ENCODE data around the gene VAV1. TPM values are rescaled to one million over a fixed set of nuclear protein-coding genes. Genes with fewer than 3 reads are reported as not detected.
A peak's percentile ranks its signal among the peaks of the same experiment; 100 is the strongest.
"Not testable (repeated sequence)": the region's sequence is repeated elsewhere in the genome, so short reads cannot be mapped to it uniquely, and the experiment has no call there.

VAV1 gene
- total RNA-seq, 5 donors from 2014 or later (not counting 1 experiment from before 2014, with no cell fraction given) = 82.5 to 114 (median 92.2) TPM

DNA sequence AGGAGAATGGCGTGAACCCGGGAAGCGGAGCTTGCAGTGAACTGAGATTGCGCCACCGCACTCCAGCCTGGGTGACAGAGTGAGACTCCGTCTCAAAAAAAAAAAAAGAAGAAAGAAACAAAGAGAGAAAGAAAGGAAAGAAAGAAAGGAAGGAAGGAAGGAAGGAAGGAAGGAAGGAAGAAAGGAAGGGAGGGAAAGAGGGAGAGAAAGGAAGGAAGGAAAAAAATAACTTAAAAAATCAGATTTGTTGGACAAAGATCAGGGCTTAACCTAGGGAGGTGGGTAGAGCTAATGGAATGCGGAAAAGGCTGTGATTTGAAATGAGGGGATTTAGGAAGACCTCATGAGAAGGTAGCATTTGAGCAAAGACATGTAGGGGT lies 870 bp upstream of the VAV1 start:
- CTCF ChIA-PET = interaction anchor here in 1 of 2 donors (0.7 to 2.1 kb wide), 2 partner anchors 92 to 255 kb away, joined by 3 to 7 read pairs; no protein-coding TSS in a partner anchor
- Mint-ChIP-seq H3K36me3 (peaks cover 19% of the 10 kb centered on the region), H3K4me3 (peak overlapping the region; percentile 39 to 97 (median 67)), H3K4me1 (peaks cover 38 to 54% (median 52%) of the 10 kb centered on the region in 3 donors), H3K27ac (peak overlapping the region; percentile 89)
- H3K9me3 Mint-ChIP-seq; H3K36me3 ChIP-seq (ENCODE audit: control insufficient read depth in 2 of 2, extremely low read depth in 1 of 2, insufficient read depth in 1 of 2, low read length in 1 of 2); H3K27me3 Mint-ChIP-seq; ATAC-seq (replicated peaks in 1 of 4); POLR2A ChIA-PET; H3K27me3 ChIP-seq (replicated peaks in 1 of 2; ENCODE audit: control insufficient read depth in 2 of 2, extremely low read depth in 1 of 2, insufficient read depth in 2 of 2, low read length in 1 of 2); DNase-seq; H3K9me3 ChIP-seq; H3K4me3 ChIP-seq (ENCODE audit: control insufficient read depth in 1 of 2, extremely low read depth in 1 of 2, low read length in 1 of 2): not testable (repeated sequence)
- peak overlapping the region; percentile 76 for H3K27ac ChIP-seq (ENCODE audit: low read length)
- 94% methylated on average over 3 of the region's 7 CpGs for WGBS (ENCODE audit: insufficient coverage)
- peaks cover 21 to 58% of the 10 kb centered on the region in 2 experiments for H3K4me1 ChIP-seq (ENCODE audit: control insufficient read depth in 1 of 2, extremely low read depth in 1 of 2, insufficient read depth in 2 of 2, low read length in 2 of 2)

DNA sequence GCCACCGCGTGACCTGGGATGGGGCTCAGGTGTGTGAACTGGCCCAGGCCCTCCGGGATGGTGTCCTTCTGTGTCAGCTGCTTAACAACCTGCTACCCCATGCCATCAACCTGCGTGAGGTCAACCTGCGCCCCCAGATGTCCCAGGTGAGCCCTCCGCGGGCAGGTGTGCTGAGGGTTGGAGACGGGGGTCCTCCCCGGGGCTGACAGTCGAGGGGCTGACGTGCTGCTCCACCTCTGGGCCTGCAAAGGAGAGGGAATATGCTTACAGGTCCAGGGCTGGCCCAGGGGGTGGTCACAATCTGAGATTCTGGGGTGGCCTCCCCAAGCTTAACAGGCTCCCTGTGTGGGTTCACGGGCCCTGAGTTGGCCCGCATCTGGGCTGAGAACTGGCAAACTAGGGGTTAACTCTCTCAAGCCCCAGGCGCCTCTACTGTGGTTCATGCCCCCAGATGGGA lies 386 bp downstream of the VAV1 start:
- ATAC-seq (replicated peaks in 1 of 4) = no peak
- CTCF ChIA-PET = interaction anchor here in 1 of 2 donors (0.6 to 2.1 kb wide), 4 partner anchors 24 to 256 kb away, joined by 3 to 7 read pairs (median 4); no protein-coding TSS in a partner anchor
- Mint-ChIP-seq H3K27me3 (no peaks in the 10 kb centered on the region), H3K27ac (peak overlapping the region; percentile 89 to 91), H3K4me3 (peak overlapping the region; percentile 90 to 97 (median 94)), H3K4me1 (peaks cover 42 to 57% (median 55%) of the 10 kb centered on the region in 3 donors), H3K9me3 (no peaks in the 10 kb centered on the region), H3K36me3 (peaks cover 29% of the 10 kb centered on the region)
- Histone ChIP-seq H3K4me3 (ENCODE audit: control insufficient read depth in 1 of 2, extremely low read depth in 1 of 2, low read length in 1 of 2) (peak overlapping the region; percentile 100), H3K9me3 (no peaks in the 10 kb centered on the region), H3K36me3 (ENCODE audit: control insufficient read depth in 2 of 2, extremely low read depth in 1 of 2, insufficient read depth in 1 of 2, low read length in 1 of 2) (peaks cover 6 to 17% of the 10 kb centered on the region in 2 donors), H3K27ac (ENCODE audit: low read length) (peak overlapping the region; percentile 76), H3K27me3 (replicated peaks in 1 of 2; ENCODE audit: control insufficient read depth in 2 of 2, extremely low read depth in 1 of 2, insufficient read depth in 2 of 2, low read length in 1 of 2) (peaks cover 0 to 2% of the 10 kb centered on the region in 2 experiments), H3K4me1 (ENCODE audit: control insufficient read depth in 1 of 2, extremely low read depth in 1 of 2, insufficient read depth in 2 of 2, low read length in 2 of 2) (peaks cover 23 to 56% of the 10 kb centered on the region in 2 experiments)
- 0% methylated on average over 9 of the region's 14 CpGs for WGBS (ENCODE audit: insufficient coverage)
- no peak for DNase-seq
- POLR2A ChIA-PET = interaction anchor here (0.7 to 1.3 kb wide), 5 partner anchors 27 to 90 kb away, joined by 3 to 13 read pairs (median 5); no protein-coding TSS in a partner anchor

DNA sequence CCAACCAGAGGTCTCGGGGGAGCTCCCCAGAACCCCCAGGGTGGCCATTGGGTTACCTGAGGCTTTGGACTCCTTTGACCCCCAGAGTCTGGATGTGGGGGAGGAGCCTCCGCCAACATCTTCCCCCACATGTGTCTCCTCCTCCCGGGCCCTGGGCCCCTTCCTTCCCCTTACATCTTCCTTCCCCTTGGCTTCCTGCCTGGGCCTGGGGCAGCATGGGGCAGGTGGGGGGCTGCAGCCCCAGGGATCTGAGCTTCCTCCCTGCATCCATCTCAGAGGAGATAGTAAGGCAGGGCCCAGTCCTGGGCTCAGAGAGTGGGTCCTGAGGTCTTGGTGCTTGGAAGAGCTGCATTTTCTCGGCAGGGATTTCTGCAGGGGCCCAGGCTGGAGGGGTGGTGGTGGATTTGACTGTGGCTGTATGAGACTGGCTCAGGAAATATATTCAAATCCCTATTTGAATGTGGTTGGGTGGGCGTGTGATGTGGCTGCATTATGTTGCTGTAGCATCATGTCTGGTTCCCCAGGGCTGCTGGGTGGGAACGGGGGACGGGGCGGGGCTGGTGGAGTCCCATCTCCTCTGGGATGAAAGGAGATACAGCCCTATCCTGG lies 919 bp downstream of the VAV1 start:
- POLR2A ChIA-PET = interaction anchor here in 1 of 2 donors (0.5 to 1.3 kb wide), 2 partner anchors 27 to 58 kb away, joined by 3 to 4 read pairs; no protein-coding TSS in a partner anchor
- Mint-ChIP-seq H3K27ac (peak overlapping the region; percentile 89 to 91), H3K27me3 (no peaks in the 10 kb centered on the region), H3K36me3 (peaks cover 34% of the 10 kb centered on the region), H3K9me3 (no peaks in the 10 kb centered on the region), H3K4me3 (peak overlapping the region; percentile 90 to 97 (median 94)), H3K4me1 (peaks cover 42 to 57% (median 55%) of the 10 kb centered on the region in 3 donors)
- CTCF ChIA-PET = interaction anchor here in 1 of 2 donors (0.6 to 2.1 kb wide), 3 partner anchors 24 to 90 kb away, joined by 4 to 7 read pairs (median 4); no protein-coding TSS in a partner anchor
- Histone ChIP-seq H3K9me3 (no peaks in the 10 kb centered on the region), H3K27ac (ENCODE audit: low read length) (peak overlapping the region; percentile 76), H3K36me3 (ENCODE audit: control insufficient read depth in 2 of 2, extremely low read depth in 1 of 2, insufficient read depth in 1 of 2, low read length in 1 of 2) (peaks cover 6 to 20% of the 10 kb centered on the region in 2 donors), H3K27me3 (replicated peaks in 1 of 2; ENCODE audit: control insufficient read depth in 2 of 2, extremely low read depth in 1 of 2, insufficient read depth in 2 of 2, low read length in 1 of 2) (peaks cover 0 to 2% of the 10 kb centered on the region in 2 experiments), H3K4me3 (ENCODE audit: control insufficient read depth in 1 of 2, extremely low read depth in 1 of 2, low read length in 1 of 2) (peak overlapping the region; percentile 100), H3K4me1 (ENCODE audit: control insufficient read depth in 1 of 2, extremely low read depth in 1 of 2, insufficient read depth in 2 of 2, low read length in 2 of 2) (peaks cover 24 to 56% of the 10 kb centered on the region in 2 experiments)
- DNase-seq (peak in 27 of 35 experiments; percentile 14 to 60 (median 33)), ATAC-seq (replicated peaks in 1 of 4) (peak; percentile 32 to 53 (median 42))
- WGBS (ENCODE audit: insufficient coverage) = 2% methylated on average over 5 of the region's 8 CpGs

DNA sequence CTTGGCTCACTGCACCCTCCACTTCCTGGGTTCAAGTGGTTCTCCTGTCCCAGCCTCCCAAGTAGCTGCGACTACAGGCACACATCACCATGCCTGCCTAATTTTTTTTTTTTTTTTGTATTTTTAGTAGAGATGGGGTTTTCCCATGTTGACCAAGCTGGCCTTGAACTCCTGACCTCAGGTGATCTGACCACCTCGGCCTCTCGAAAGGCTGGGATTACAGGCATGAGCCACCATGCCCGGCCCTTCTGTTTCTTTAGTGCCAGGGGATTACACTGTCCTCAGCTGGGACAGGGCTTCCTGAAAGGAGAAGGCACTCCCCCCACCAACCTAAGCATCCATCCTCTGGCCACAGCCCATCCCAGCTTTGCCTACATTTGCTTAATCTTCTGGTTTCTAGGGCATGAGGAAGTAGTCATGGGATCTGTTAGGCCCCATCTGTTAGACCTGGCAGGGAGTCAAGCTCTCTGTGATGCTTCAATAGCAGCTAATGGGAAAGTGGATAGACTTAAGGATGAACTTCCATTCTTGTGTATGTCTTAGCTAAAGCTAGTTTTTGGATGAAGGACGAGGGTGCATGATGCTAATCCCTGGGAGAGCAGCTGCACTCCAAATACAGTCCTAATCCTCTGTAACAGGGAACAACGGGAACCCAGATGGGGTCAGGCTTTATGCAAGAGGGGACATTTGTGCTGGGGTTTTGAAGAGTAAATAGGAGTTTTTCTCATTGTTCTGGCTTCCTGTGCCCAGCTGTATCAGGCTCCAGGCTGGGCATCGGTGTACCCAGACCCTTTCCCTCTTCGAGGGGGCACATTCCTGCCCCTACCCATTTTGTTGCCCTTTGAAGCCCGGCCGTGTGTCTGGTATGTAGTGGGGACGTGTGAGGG lies 2.6 kb downstream of the VAV1 start:
- Mint-ChIP-seq H3K36me3 (peaks cover 35% of the 10 kb centered on the region), H3K9me3 (no peaks in the 10 kb centered on the region), H3K27ac (peak overlapping the region; percentile 62 to 70), H3K27me3 (no peaks in the 10 kb centered on the region), H3K4me1 (peaks cover 49 to 61% (median 60%) of the 10 kb centered on the region in 3 donors), H3K4me3 (peak overlapping the region; percentile 57 to 97 (median 67))
- WGBS (ENCODE audit: insufficient coverage) = 75% methylated on average over 4 of the region's 11 CpGs
- POLR2A ChIA-PET = interaction anchor here in 1 of 2 donors (0.7 kb wide), 1 partner anchor 170 kb away, joined by 5 read pairs; no protein-coding TSS in a partner anchor
- DNase-seq (no peak), ATAC-seq (replicated peaks in 1 of 4) (no peak)
- Histone ChIP-seq H3K4me1 (ENCODE audit: control insufficient read depth in 1 of 2, extremely low read depth in 1 of 2, insufficient read depth in 2 of 2, low read length in 2 of 2) (peaks cover 21 to 60% of the 10 kb centered on the region in 2 experiments), H3K27me3 (replicated peaks in 1 of 2; ENCODE audit: control insufficient read depth in 2 of 2, extremely low read depth in 1 of 2, insufficient read depth in 2 of 2, low read length in 1 of 2) (peaks cover 0 to 2% of the 10 kb centered on the region in 2 experiments), H3K27ac (ENCODE audit: low read length) (no peak overlapping the region), H3K9me3 (no peaks in the 10 kb centered on the region), H3K36me3 (ENCODE audit: control insufficient read depth in 2 of 2, extremely low read depth in 1 of 2, insufficient read depth in 1 of 2, low read length in 1 of 2) (peaks cover 6 to 21% of the 10 kb centered on the region in 2 donors), H3K4me3 (ENCODE audit: control insufficient read depth in 1 of 2, extremely low read depth in 1 of 2, low read length in 1 of 2) (peak overlapping the region in 1 of 2 donors; percentile 25)
- CTCF ChIA-PET = interaction anchor here (0.6 to 1.0 kb wide), 3 partner anchors 25 to 803 kb away, joined by 3 to 4 read pairs (median 4); no protein-coding TSS in a partner anchor

DNA sequence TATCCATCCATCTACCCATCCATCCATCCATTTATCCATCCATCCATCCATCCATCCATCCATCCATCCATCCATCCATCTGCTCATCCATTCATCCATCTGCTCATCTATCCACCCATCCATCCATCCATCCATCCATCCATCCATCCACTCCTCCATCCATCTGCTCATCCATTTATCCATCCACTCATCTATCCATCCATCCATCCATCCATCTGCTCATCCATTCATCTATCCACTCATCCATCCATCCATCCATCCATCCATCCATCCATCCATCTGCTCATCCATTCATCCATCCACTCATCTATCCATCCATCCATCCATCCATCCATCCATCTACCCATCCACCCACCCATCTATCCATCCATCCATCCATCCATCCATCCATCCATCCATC lies 3.5 kb downstream of the VAV1 start:
- H3K4me3 ChIP-seq (ENCODE audit: control insufficient read depth in 1 of 2, extremely low read depth in 1 of 2, low read length in 1 of 2); H3K27me3 ChIP-seq (replicated peaks in 1 of 2; ENCODE audit: control insufficient read depth in 2 of 2, extremely low read depth in 1 of 2, insufficient read depth in 2 of 2, low read length in 1 of 2); H3K9me3 Mint-ChIP-seq; H3K27me3 Mint-ChIP-seq; H3K27ac ChIP-seq (ENCODE audit: low read length); DNase-seq; H3K9me3 ChIP-seq; ATAC-seq (replicated peaks in 1 of 4); POLR2A ChIA-PET; CTCF ChIA-PET: not testable (repeated sequence)
- Histone ChIP-seq H3K36me3 (ENCODE audit: control insufficient read depth in 2 of 2, extremely low read depth in 1 of 2, insufficient read depth in 1 of 2, low read length in 1 of 2) (peaks cover 6 to 28% of the 10 kb centered on the region in 2 donors), H3K4me1 (ENCODE audit: control insufficient read depth in 1 of 2, extremely low read depth in 1 of 2, insufficient read depth in 2 of 2, low read length in 2 of 2) (peaks cover 21 to 65% of the 10 kb centered on the region in 2 experiments)
- peaks cover 37% of the 10 kb centered on the region for H3K36me3 Mint-ChIP-seq
- H3K4me3 Mint-ChIP-seq = peak overlapping the region in 1 of 3 donors; percentile 97
- H3K4me1 Mint-ChIP-seq = peaks cover 56 to 70% (median 64%) of the 10 kb centered on the region in 3 donors
- H3K27ac Mint-ChIP-seq = peak overlapping the region; percentile 3 to 12

DNA sequence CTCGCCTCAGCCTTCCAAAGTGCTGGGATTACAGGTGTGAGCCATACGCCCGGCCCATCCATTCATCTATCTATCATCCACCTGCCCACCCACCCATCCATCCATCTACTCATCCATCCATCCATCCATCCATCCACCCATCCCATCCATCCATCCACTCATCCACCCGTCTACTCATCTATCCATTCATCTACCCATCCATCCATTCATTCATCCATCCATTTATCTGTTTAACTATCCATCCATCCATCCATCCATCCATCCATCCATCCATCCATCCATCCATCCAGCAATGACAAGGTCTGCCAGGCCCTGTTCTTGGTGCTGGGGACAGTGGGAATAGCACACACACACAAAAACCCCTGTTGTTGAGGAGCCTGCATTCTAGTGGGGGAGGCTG lies 4.5 kb downstream of the VAV1 start:
- H3K9me3 ChIP-seq = no peaks in the 10 kb centered on the region
- DNase-seq (no peak), ATAC-seq (replicated peaks in 1 of 4) (no peak)
- ChIA-PET POLR2A (interaction anchor here in 1 of 2 donors (0.7 kb wide), 1 partner anchor 33 kb away, joined by 3 read pairs; no protein-coding TSS in a partner anchor), CTCF (no interaction called here)
- no peak overlapping the region for H3K27ac ChIP-seq (ENCODE audit: low read length)
- peaks cover 0 to 2% of the 10 kb centered on the region in 2 experiments for H3K27me3 ChIP-seq (replicated peaks in 1 of 2; ENCODE audit: control insufficient read depth in 2 of 2, extremely low read depth in 1 of 2, insufficient read depth in 2 of 2, low read length in 1 of 2)
- peaks cover 25 to 65% of the 10 kb centered on the region in 2 experiments for H3K4me1 ChIP-seq (ENCODE audit: control insufficient read depth in 1 of 2, extremely low read depth in 1 of 2, insufficient read depth in 2 of 2, low read length in 2 of 2)
- Mint-ChIP-seq H3K4me3 (peak overlapping the region in 1 of 3 donors; percentile 97), H3K27ac (peak overlapping the region; percentile 20 to 82), H3K4me1 (peaks cover 63 to 72% (median 68%) of the 10 kb centered on the region in 3 donors), H3K9me3 (no peaks in the 10 kb centered on the region), H3K36me3 (peaks cover 42% of the 10 kb centered on the region), H3K27me3 (no peaks in the 10 kb centered on the region)
- no peak overlapping the region for H3K4me3 ChIP-seq (ENCODE audit: control insufficient read depth in 1 of 2, extremely low read depth in 1 of 2, low read length in 1 of 2)
- 95% methylated on average over 4 of the region's 4 CpGs for WGBS (ENCODE audit: insufficient coverage)
- peaks cover 6 to 36% of the 10 kb centered on the region in 2 donors for H3K36me3 ChIP-seq (ENCODE audit: control insufficient read depth in 2 of 2, extremely low read depth in 1 of 2, insufficient read depth in 1 of 2, low read length in 1 of 2)
